ENCODE data around the gene ATG5.

Gene ATG5

GRCh38 chr6:106186714-106187113, 138.8 kb downstream of the ATG5 start:
- H3K27ac ChIP-seq, result no peak overlapping the region
- no peak for DNase-seq (ENCODE audit: low read depth, low spot score)

GRCh38 chr6:106186172-106186571, 139.4 kb downstream of the ATG5 start:
- H3K27ac ChIP-seq, result no peak overlapping the region
- no peak for DNase-seq (ENCODE audit: low read depth, low spot score)

- DNase-seq (ENCODE audit: low read depth, low spot score), result no peak
Measured at GRCh38 chr6:106185615-106186014, 139.9 kb downstream of the ATG5 start.

DNA sequence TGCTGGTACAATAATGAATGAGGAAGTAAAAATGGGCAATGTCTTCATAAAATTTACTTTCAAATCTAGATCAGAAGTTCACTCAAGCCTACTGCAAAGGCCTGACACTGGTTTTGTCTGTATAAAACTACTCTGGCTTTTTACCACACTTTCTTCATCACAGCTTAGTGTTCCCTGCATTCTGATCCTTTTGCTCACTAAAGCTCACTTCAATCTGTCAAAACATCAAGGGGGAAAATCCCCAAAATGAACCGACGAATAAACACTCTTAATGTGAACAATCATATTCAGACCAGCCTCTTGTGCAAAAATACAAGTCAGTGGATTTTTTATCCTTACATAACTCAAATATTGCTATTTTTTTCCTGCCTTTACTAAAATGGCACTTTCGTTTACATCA, 140.9 kb downstream of the ATG5 start:
- no peak for DNase-seq (ENCODE audit: low read depth, low spot score)
- H3K27ac ChIP-seq, result no peak overlapping the region

More at GRCh38 chr6:106185615-106186014, 139.9 kb downstream of the ATG5 start:
- no peak overlapping the region for H3K27ac ChIP-seq

GRCh38 chr6:106183430-106183829, 142.1 kb downstream of the ATG5 start:
- H3K27ac ChIP-seq, result no peak overlapping the region
- DNase-seq (ENCODE audit: low read depth, low spot score), result no peak

DNA sequence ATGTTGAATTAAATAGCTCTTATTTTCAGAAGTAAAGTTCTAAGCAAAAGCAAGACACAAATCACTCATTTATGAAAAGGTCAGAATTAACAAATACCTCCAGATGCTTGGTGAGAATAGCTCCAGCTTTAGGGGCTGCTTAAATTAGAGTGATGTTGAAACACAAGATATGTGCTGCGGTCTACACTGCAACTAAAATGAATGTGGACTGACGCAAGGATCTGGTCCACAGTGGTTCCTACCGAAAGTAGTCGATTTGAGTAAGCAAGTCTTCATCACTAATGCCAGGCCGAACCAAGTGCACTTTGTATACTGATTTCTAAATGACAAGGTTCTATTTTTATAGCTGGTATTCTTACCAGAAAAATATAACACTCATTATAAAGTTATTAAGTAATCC, 143.1 kb downstream of the ATG5 start:
- peak overlapping the region; percentile 62 for H3K27ac ChIP-seq
- no peak for DNase-seq (ENCODE audit: low read depth, low spot score)

GRCh38 chr6:106181664-106182418, 143.7 kb downstream of the ATG5 start:
- H3K27ac ChIP-seq, result peak overlapping the region; percentile 62
- DNase-seq (ENCODE audit: low read depth, low spot score), result no peak

GRCh38 chr6:106180208-106180607, 145.4 kb downstream of the ATG5 start:
- no peak overlapping the region for H3K27ac ChIP-seq
- DNase-seq (ENCODE audit: low read depth, low spot score), result no peak

DNA sequence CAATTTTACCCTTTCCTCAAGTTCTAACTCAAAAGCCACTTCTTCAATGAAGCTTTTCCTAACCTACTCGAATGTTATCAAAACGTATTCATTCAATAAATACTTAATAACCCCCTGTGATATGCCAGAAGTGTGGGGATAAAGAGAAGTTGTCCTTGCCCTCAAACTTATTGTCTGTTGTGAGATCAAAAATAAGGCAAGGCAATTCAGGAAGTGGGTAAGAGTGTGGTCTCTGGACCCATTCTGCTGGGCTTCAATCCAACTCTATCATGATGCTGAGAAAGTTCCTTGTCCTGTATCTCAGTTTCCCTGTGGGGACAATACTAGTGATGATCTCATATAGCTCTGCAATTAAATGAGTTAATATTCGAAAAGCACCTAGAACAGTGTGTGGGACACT, 146.7 kb downstream of the ATG5 start:
- H3K27ac ChIP-seq, result no peak overlapping the region
- DNase-seq (ENCODE audit: low read depth, low spot score), result no peak

DNA sequence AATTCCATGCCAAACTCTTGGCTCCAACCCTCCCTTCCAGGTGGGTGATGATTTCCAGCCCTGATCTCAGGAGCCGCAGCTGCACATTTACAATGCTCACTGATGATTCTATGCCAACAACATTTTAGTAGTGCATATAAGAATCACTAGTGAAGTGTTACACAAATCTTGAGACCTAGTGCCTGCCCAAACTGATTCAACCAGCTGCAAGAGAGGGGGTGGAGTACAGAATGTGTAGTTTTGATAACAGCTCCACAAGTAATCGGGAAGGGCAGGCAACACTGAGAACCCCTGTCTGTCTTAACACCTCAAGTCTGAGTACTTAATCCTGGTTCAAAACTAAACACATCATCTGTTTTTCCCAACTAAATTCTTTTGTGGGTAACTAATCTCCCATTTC, 147.8 kb downstream of the ATG5 start:
- no peak overlapping the region for H3K27ac ChIP-seq
- DNase-seq (ENCODE audit: low read depth, low spot score), result no peak

GRCh38 chr6:106173124-106173879, 152.3 kb downstream of the ATG5 start:
- no peak overlapping the region for H3K27ac ChIP-seq
- no peak for DNase-seq (ENCODE audit: low read depth, low spot score)

- H3K27ac ChIP-seq, result no peak overlapping the region
- DNase-seq (ENCODE audit: low read depth, low spot score), result no peak
Measured at GRCh38 chr6:106170030-106170791, 155.3 kb downstream of the ATG5 start.

DNA sequence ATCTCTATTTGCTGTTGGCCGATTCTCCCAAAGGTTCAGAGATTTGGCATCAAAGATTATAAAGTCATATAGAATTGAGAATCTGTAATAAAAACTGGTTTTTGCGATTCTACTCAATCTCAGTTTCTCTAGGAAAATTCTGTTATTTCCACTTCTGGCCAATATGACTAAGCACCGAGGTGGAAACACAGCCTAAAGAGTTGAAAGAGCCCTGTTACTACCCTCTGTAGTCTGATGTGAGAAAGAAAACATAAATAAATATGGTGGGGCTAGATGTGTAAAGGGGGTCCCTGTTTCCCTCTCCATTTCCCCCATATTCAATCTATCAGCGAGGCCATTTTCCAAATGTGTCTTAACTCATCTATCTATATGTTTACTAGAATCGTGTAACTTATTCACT, 156.0 kb downstream of the ATG5 start:
- H3K27ac ChIP-seq, result no peak overlapping the region
- DNase-seq (ENCODE audit: low read depth, low spot score), result no peak

DNA sequence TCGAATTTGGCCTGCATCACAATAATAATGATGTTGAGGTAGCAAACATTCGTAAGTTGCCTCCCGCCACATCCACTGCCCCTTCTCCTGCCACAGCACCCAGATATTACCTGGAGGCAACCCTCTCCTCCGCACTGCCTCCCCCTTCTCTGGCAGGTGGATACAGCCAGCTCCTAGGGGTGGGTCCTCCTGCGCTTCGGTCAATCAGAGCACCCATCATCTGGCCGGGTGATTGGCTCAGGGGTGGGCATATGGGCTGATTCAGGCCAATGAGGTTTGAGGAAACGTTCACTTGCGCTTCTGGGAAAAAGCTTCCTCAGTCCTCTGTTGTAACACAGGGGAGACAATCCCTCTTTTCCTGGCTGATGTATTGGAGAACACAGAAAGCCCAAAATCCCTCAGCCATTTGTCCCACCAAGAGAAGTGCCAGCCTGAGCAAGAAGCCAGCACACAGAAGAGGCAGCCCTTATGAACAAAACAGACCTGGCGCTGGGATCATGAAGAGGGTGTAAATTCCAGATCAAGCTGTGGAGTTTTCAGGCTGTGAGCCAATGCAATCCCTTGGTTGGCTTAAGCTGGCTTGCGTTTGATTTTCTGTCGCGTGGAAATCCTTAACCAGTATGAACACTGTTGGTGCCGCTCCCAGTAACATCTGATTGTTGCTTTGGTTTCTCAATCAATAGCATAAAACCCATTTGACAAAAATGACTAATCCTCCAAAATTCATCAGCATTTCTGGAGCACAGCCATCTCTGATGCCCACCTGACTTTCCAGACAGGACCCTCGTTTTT, 157.3 kb downstream of the ATG5 start:
- no peak for DNase-seq (ENCODE audit: low read depth, low spot score)

GRCh38 chr6:106167096-106167814, 158.3 kb downstream of the ATG5 start:
- no peak for DNase-seq (ENCODE audit: low read depth, low spot score)
- H3K27ac ChIP-seq, result no peak overlapping the region

More for the DNA sequence above, 157.3 kb downstream of the ATG5 start:
- H3K27ac ChIP-seq, result no peak overlapping the region

GRCh38 chr6:106165885-106166485, 159.6 kb downstream of the ATG5 start:
- no peak overlapping the region for H3K27ac ChIP-seq
- DNase-seq (ENCODE audit: low read depth, low spot score), result no peak

GRCh38 chr6:106163966-106164877, 161.3 kb downstream of the ATG5 start:
- DNase-seq (ENCODE audit: low read depth, low spot score), result no peak
- H3K27ac ChIP-seq, result no peak overlapping the region

- no peak for DNase-seq (ENCODE audit: low read depth, low spot score)
- no peak overlapping the region for H3K27ac ChIP-seq
Measured at GRCh38 chr6:106163446-106163965, 162.1 kb downstream of the ATG5 start.

Data from epithelial cell of prostate (primary cell).